PC-9 (cell line): ENCODE data around the gene LCA5L. TPM values are rescaled to one million over a fixed set of nuclear protein-coding genes. Genes with fewer than 3 reads are reported as not detected.

Experiments used
- BruUV-seq: library from RNA; stranded (reverse); fragments of 400-500 nt; replicated peaks from 2 replicates; lab custom pipeline; 2021; lab: Mats Ljungman, UMichigan
- CTCF ChIA-PET: fragments of 300-600 bp; sonication (Branson Sonifier 250); formaldehyde crosslinking; loops from one replicate; lab custom pipeline; 2022; ENCODE audit warnings: antibody characterized with exemption; lab: Charles Lee
- POLR2A ChIA-PET: fragments of 300-600 bp; sonication (Branson Sonifier 250); formaldehyde crosslinking; loops from one replicate; lab custom pipeline; 2022; ENCODE audit warnings: antibody characterized with exemption; ENCODE audit not compliant: unreplicated experiment; lab: Charles Lee
- DNase-seq, 2 experiments: peaks; one replicate each; pipeline versions ENCODE4 v3.0.0 to v3.0.0-alpha.2; 2015 to 2022; ENCODE audit warnings: mixed read lengths in 1 of 2
- H2AFZ ChIP-seq: fragments of 200-600 bp; sonication (generic); 2 replicates; pipeline ENCODE4 v1.8.1; 2017; ENCODE audit warnings: antibody characterized with exemption
- H3F3A ChIP-seq: fragments of 200-600 bp; sonication (generic); 2 replicates; pipeline ENCODE4 v1.8.1; 2017; ENCODE audit warnings: antibody characterized with exemption, mild to moderate bottlenecking, low read depth; ENCODE audit not compliant: insufficient read depth
- H3K27ac ChIP-seq: fragments of 200-600 bp; sonication (generic); 2 replicates; pipeline ENCODE4 v1.6.1; 2016; ENCODE audit warnings: mixed run types
- H3K27me3 ChIP-seq: fragments of 200-600 bp; sonication (generic); 2 replicates; pipeline ENCODE4 v1.6.1; 2016; ENCODE audit warnings: low read depth, mixed run types; ENCODE audit not compliant: insufficient read depth
- H3K36me3 ChIP-seq: fragments of 200-600 bp; sonication (generic); 2 replicates; pipeline ENCODE4 v1.6.1; 2016; ENCODE audit warnings: low read depth, mixed run types
- H3K4me1 ChIP-seq: fragments of 200-600 bp; sonication (generic); replicated peaks from 2 replicates; pipeline ENCODE4 v1.6.1; 2016; ENCODE audit warnings: mixed run types; ENCODE audit not compliant: insufficient read depth
- H3K4me2 ChIP-seq: fragments of 200-600 bp; sonication (generic); 2 replicates; pipeline ENCODE4 v1.6.1; 2017; ENCODE audit warnings: mixed run types
- H3K4me3 ChIP-seq: fragments of 200-600 bp; sonication (generic); 2 replicates; pipeline ENCODE4 v1.6.1; 2016; ENCODE audit warnings: mixed run types
- H3K79me2 ChIP-seq: fragments of 200-600 bp; sonication (generic); 2 replicates; pipeline ENCODE4 v1.6.1; 2017; ENCODE audit warnings: low read depth, mixed run types
- H3K9me2 ChIP-seq: fragments of 200-600 bp; sonication (generic); 2 replicates; pipeline ENCODE4 v1.8.1; 2017; ENCODE audit warnings: mild to moderate bottlenecking; ENCODE audit not compliant: insufficient read depth
- H3K9me3 ChIP-seq: fragments of 200-600 bp; sonication (generic); 2 replicates; pipeline ENCODE4 v1.8.1; 2016; ENCODE audit warnings: low read depth; ENCODE audit not compliant: insufficient read depth
- H4K20me1 ChIP-seq: fragments of 200-600 bp; sonication (generic); 2 replicates; pipeline ENCODE4 v1.8.1; 2017; ENCODE audit not compliant: insufficient read depth
- EZH2 ChIP-seq: fragments of 200-600 bp; sonication (generic); IDR thresholded peaks from 2 replicates; pipeline ENCODE4 v1.8.0; 2017; ENCODE audit warnings: antibody characterized with exemption, low read depth
- intact Hi-C: fragments of 100-400 bp; cut with micrococcal nuclease; formaldehyde crosslinking; loops from one replicate; pipeline ENCODE4 v1.10.0; 2022; ENCODE audit not compliant: unreplicated experiment
- total RNA-seq: library from RNA; stranded (reverse); gene quantifications from 2 replicates; pipeline ENCODE4 v1.2.3, GENCODE V29; 2021
- TF ChIP-seq, protein P1 (sequence below): fragments of 200-600 bp; sonication (generic); conservative IDR thresholded peaks from 2 replicates; pipeline ENCODE4 v1.6.1; 2017; ENCODE audit warnings: mixed run types, antibody characterized with exemption, mild to moderate bottlenecking, moderate library complexity

Gene LCA5L
- total RNA-seq, 1 experiment from 2014 or later = 2.4 TPM

DNA sequence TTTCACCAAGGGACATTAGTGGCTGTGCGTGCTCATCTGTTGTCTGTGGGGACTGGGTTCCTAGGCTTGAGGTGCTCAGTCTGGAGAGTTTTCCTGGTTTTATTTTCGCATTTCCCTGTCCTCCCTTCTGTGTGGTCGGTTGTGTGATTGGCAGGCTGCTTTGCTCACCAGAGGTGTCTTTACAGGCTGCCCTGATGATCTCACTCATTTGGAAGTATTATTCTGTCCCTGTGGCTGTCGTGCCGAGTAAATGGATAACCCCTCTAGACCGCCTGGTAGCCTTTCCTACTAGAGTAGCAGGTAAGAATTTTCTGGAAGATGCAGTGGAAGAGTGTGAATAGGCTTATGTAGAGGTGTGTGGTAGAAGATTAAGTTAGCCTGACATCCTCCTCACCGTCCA is 52.6 kb downstream of the LCA5L start:
- no peak overlapping the region for H3K4me3 ChIP-seq
- ChIA-PET CTCF (no interaction called here), POLR2A (interaction anchor here (0.5 kb wide), 1 partner anchor 31 kb away, joined by 3 read pairs; no protein-coding TSS in a partner anchor)
- H3K4me2 ChIP-seq = no peak overlapping the region
- H3K27me3 ChIP-seq = no peaks in the 10 kb centered on the region
- TF ChIP-seq EZH2 = no peak
- TF ChIP-seq, protein P1, sequence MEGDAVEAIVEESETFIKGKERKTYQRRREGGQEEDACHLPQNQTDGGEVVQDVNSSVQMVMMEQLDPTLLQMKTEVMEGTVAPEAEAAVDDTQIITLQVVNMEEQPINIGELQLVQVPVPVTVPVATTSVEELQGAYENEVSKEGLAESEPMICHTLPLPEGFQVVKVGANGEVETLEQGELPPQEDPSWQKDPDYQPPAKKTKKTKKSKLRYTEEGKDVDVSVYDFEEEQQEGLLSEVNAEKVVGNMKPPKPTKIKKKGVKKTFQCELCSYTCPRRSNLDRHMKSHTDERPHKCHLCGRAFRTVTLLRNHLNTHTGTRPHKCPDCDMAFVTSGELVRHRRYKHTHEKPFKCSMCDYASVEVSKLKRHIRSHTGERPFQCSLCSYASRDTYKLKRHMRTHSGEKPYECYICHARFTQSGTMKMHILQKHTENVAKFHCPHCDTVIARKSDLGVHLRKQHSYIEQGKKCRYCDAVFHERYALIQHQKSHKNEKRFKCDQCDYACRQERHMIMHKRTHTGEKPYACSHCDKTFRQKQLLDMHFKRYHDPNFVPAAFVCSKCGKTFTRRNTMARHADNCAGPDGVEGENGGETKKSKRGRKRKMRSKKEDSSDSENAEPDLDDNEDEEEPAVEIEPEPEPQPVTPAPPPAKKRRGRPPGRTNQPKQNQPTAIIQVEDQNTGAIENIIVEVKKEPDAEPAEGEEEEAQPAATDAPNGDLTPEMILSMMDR = no peak
- no TSS peak for BruUV-seq
- no peak for DNase-seq
- intact Hi-C loops = no loop called here
- H3K36me3 ChIP-seq = no peaks in the 10 kb centered on the region
- no peak overlapping the region for H2AFZ ChIP-seq
- H3K27ac ChIP-seq = no peak overlapping the region
- H4K20me1 ChIP-seq = no peaks in the 10 kb centered on the region
- no peaks in the 10 kb centered on the region for H3K9me3 ChIP-seq
- H3K9me2 ChIP-seq = no peaks in the 10 kb centered on the region
- peaks cover 6% of the 10 kb centered on the region; the same call in 1 of the 2 replicates for H3K79me2 ChIP-seq
- H3F3A ChIP-seq = peaks cover 5% of the 10 kb centered on the region; the same call in 1 of the 2 replicates
- 0 out of 2 replicates have a peak, but pooled peaks cover 4% of the 10 kb centered on the region for H3K4me1 ChIP-seq

DNA sequence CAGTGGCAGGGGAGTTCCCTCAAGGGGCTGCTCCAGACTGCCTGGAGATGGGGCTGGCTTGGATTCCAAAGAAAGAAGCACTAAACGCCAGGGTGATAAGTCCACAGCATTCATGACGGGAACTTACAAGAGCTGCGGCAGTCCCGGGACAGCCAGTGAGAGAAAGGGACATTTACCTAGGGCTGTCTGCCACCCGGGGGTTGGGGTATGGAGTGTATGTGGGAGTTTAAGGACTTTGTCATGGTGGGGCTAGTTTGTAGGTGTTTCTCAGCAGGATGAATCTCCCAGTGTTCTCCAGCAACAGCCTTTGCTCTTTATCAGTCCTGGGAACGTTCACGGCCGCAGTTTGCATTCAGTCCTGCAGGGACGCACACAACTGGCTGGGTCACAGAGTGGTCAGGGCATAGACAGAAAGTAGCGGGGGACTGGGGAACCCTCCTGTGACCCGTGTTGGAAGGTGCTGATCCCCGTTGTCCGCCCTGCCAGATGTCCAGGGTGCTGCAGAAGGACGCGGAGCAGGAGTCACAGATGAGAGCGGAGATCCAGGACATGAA is 55.3 kb downstream of the LCA5L start:
- Histone ChIP-seq H3K4me1 (0 out of 2 replicates have a peak, but pooled peaks cover 4% of the 10 kb centered on the region), H3F3A (peaks cover 8% of the 10 kb centered on the region; the same call in 1 of the 2 replicates), H3K27me3 (no peaks in the 10 kb centered on the region), H3K9me2 (no peaks in the 10 kb centered on the region), H3K9me3 (no peaks in the 10 kb centered on the region), H4K20me1 (no peaks in the 10 kb centered on the region), H3K27ac (no peak overlapping the region), H3K4me3 (no peak overlapping the region), H2AFZ (no peak overlapping the region), H3K4me2 (no peak overlapping the region), H3K79me2 (peaks cover 6% of the 10 kb centered on the region; the same call in 1 of the 2 replicates), H3K36me3 (no peaks in the 10 kb centered on the region)
- no TSS peak for BruUV-seq
- intact Hi-C loops = no loop called here
- CTCF ChIA-PET = no interaction called here
- POLR2A ChIA-PET = interaction anchor here (0.6 kb wide), 1 partner anchor 109 kb away, joined by 7 read pairs; no protein-coding TSS in a partner anchor
- DNase-seq = no peak
- no peak for TF ChIP-seq EZH2
- TF ChIP-seq, protein P1 = no peak

DNA sequence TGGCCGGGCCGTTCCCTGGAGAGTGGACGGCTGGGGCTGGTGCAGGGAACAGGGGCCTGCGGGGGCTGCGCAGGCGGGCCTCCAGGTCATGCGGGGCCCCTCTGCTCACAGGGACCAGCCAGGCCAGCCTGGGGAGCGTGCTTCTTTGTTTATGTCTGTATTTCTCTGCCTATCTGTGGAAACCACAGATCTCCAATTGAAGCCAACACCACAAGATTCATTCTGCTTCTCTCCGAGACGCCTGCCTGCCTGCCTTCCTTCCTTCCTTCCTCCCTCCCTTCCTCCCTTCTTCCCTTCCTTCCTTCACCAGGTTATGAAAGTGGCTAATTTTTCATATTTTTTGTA is 56.8 kb downstream of the LCA5L start:
- Histone ChIP-seq H3K4me3 (peak overlapping the region; percentile 68; the same call in 1 of the 2 replicates), H3K9me2 (no peaks in the 10 kb centered on the region), H3K36me3 (no peaks in the 10 kb centered on the region), H3K27me3 (no peaks in the 10 kb centered on the region), H3K27ac (no peak overlapping the region), H3K4me2 (peak overlapping the region; percentile 91), H3K4me1 (0 out of 2 replicates have a peak, but pooled peaks cover 4% of the 10 kb centered on the region), H2AFZ (peak overlapping the region; percentile 86), H3K9me3 (no peaks in the 10 kb centered on the region), H3K79me2 (peaks cover 6% of the 10 kb centered on the region; the same call in 1 of the 2 replicates), H3F3A (peaks cover 8% of the 10 kb centered on the region; the same call in 1 of the 2 replicates), H4K20me1 (no peaks in the 10 kb centered on the region)
- no peak for DNase-seq
- intact Hi-C loops = loop anchor here (1.0 to 10.0 kb wide), 4 partner anchors 39 to 204 kb away; partner anchors contain the start of genes HMGN1 and PSMG1
- ChIA-PET POLR2A (no interaction called here), CTCF (no interaction called here)
- no TSS peak for BruUV-seq
- TF ChIP-seq EZH2 = no peak
- TF ChIP-seq, protein P1 = peak; percentile 16; the same call in 1 of the 2 replicates
